Panc1 (cell line): ENCODE measurements around the gene BMF.

Source experiments
- POLR2AphosphoS5 ChIP-seq: IDR thresholded peaks from 2 replicates; pipeline ENCODE4 v1.6.1; 2012; ENCODE audit warnings: mild to moderate bottlenecking, low read depth, low read length, moderate library complexity
- TCF7L2 ChIP-seq: IDR thresholded peaks from 2 replicates; pipeline ENCODE4 v1.6.1; 2011; ENCODE audit warnings: mild to moderate bottlenecking, low read depth, low read length, inconsistent platforms
- TF ChIP-seq, protein P1 (sequence below): fragments of 450-650 bp; IDR thresholded peaks from 2 replicates; pipeline ENCODE4 v1.5.1; 2017; ENCODE audit warnings: mild to moderate bottlenecking

- TF ChIP-seq, protein P1, sequence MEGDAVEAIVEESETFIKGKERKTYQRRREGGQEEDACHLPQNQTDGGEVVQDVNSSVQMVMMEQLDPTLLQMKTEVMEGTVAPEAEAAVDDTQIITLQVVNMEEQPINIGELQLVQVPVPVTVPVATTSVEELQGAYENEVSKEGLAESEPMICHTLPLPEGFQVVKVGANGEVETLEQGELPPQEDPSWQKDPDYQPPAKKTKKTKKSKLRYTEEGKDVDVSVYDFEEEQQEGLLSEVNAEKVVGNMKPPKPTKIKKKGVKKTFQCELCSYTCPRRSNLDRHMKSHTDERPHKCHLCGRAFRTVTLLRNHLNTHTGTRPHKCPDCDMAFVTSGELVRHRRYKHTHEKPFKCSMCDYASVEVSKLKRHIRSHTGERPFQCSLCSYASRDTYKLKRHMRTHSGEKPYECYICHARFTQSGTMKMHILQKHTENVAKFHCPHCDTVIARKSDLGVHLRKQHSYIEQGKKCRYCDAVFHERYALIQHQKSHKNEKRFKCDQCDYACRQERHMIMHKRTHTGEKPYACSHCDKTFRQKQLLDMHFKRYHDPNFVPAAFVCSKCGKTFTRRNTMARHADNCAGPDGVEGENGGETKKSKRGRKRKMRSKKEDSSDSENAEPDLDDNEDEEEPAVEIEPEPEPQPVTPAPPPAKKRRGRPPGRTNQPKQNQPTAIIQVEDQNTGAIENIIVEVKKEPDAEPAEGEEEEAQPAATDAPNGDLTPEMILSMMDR: no peak
- no peak for TF ChIP-seq POLR2AphosphoS5
- TF ChIP-seq TCF7L2: no peak
Observed at GRCh38 chr15:40151991-40152390, 43.3 kb upstream of the BMF start.
